Ammon's horn (tissue), 1 donor: Measurements from ENCODE around the gene CD244.
"Not testable (repeated sequence)": the region's sequence is repeated elsewhere in the genome, so short reads cannot be mapped to it uniquely, and the experiment has no call there.

Experiments used
- DNase-seq: peaks from one replicate; pipeline ENCODE4 v3.0.0-alpha.2; 2016; ENCODE audit warnings: low spot score

The CD244 gene

DNA sequence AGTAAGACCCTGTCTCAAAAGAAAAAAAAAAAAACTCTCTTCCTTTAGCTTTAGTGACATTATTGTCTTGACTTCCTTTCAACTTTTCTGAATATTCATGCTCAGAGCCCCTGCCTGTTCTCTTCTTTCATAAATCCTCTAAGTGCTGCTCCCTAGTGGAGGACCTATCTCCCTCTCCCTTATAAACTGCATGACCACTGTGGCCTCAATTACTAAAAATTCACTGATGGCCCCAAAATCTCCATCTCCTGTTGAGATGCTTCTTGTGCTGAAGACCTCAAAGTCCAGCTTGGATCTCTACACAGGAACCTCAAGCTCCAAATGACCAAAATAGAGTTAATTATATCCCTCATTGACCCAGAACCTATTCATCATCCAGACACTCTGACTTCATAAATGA is 14.5 kb upstream of the CD244 start:
- no peak for DNase-seq

DNA sequence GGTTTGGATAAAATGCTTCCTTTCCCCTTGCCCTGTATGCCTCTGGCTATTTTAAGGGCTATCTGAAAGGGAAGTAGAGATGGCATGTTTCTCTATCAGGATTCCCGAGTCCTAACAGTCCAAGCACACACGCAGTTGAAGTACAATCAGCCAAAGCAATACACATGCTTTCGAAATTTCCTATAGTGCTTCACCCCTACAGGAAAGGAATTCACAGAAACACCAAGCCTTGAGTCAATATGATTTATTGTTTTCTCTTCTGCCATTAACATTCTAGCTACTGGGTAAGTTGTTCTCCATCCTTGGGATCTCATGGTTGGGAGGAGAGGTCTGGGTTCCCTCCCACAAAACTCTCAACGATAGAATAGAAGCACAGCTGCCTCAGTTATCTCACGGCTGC is 13.6 kb upstream of the CD244 start:
- no peak for DNase-seq

DNA sequence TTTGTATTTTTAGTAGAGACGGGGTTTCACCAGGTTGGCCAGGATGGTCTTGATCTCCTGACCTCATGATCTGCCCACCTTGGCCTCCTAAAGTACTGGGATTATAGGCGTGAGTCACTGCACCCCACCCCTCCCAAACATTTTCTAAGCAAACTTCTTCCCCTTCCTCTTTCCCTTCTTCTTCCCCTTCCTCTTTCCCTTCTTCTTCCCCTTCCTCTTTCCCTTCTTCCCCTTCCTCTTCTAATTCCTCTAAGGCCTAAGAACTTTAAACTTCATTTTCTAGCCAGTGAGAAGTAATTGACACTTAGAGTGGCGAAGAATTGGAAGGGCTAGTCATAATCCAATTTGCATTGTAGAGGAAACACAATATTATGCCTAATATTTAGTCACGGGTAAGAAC is 12.9 kb upstream of the CD244 start:
- not testable (repeated sequence) for DNase-seq

- no peak for DNase-seq
Observed at GRCh38 chr1:160874935-160875334, 12.2 kb upstream of the CD244 start.

GRCh38 chr1:160868141-160868540 is 5.5 kb upstream of the CD244 start:
- no peak for DNase-seq

- not testable (repeated sequence) for DNase-seq
Observed at GRCh38 chr1:160867651-160868050, 5.0 kb upstream of the CD244 start.

GRCh38 chr1:160866695-160867260 is 4.1 kb upstream of the CD244 start:
- DNase-seq: no peak

- no peak for DNase-seq
Observed at GRCh38 chr1:160866001-160866694, 3.5 kb upstream of the CD244 start.

- DNase-seq: no peak
Observed at GRCh38 chr1:160865337-160865736, 2.6 kb upstream of the CD244 start.

GRCh38 chr1:160864173-160864572 is 1.5 kb upstream of the CD244 start:
- no peak for DNase-seq

DNA sequence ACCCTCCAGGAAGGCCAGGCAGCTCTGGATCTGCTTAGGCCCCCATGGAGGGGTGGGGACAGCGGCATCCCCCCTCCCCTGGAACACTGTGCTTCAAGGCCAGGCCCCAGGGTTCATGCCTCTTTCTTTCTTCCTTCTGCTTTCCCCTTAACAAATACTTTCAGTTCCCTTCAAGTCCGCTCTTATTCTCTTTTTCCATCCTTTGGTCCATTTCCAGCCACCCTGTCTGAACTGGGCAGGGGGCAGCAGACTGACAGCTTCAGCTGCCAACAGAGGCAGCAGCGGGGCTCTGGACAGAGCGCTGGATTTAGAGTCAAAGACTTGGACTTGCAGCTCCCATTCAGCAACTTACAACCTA is 1.1 kb upstream of the CD244 start:
- peak; percentile 54 for DNase-seq

- DNase-seq: no peak
Observed at GRCh38 chr1:160863061-160863773, 530 bp upstream of the CD244 start.

DNA sequence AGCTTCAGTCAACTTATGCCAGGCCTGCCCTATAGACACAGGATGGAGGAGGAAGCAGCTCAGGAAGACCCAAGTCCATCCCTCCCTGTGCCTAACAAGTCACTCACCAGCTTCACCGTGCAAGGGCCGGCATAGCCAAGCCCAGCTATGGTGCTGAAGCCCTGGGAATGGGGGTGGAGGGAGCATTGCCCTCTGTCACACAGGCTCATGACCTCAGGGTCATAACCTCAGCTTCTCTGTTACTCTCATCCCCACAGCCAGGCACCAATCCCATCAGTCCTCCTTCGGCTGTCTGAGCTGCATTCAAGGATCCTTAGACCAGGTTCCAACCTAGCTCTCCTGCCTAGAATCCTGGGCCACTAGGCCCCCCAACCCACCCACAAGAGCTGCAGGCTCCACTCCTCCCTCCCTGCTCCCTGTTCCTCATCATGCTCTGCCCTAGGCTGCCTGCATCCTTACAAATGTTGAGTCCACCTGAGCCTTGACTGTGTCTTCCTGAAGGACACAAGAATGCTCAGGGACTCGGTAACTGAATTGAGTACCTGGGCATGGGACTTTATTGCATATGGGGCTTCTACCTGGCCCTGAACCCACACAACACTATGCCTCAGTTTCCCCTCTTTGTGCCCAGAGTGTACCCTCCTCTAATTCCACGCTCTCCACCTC is 1.7 kb downstream of the CD244 start:
- DNase-seq: no peak

GRCh38 chr1:160859166-160859565 is 3.5 kb downstream of the CD244 start:
- DNase-seq: no peak

GRCh38 chr1:160858507-160858906 is 4.2 kb downstream of the CD244 start:
- no peak for DNase-seq

GRCh38 chr1:160858097-160858496 is 4.6 kb downstream of the CD244 start:
- DNase-seq: no peak

DNA sequence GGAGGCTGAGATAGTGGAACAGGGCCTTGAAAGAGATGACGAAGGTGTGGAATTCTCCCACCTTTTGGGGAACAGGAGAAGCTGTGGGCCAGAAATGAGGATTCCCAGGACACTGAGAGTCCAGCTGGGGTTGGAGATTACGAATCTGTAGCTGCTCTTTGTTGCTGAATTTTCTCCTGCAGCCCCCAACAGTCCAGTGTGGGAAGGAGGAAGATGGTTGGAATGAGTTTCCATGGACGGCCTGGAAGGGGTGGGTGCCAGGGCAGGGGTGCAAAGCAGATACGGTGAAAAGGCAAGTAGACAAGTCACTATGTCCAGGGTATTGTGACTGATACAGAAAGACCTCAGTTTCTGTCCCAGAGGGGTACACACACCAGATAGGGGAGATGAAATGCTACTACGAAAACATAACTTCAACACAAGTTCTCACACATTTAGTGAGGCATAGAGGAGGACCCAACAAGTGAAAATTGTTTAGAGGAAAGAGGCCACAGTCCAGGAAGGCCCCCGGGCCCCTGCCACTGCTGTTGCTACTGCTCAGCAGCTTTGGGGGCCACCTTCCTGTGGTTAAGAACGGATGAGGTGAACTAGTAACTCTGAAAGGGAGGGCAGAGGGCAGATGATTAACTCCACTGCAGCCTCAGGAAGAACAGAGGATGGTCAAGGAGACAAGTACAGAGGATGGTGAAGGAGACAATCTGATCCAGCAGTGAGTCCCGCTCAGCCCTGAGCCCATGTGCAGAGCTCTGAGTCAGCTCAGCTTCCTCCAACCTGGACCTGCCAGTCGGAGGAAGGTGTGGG is 7.3 kb downstream of the CD244 start:
- DNase-seq: no peak

DNA sequence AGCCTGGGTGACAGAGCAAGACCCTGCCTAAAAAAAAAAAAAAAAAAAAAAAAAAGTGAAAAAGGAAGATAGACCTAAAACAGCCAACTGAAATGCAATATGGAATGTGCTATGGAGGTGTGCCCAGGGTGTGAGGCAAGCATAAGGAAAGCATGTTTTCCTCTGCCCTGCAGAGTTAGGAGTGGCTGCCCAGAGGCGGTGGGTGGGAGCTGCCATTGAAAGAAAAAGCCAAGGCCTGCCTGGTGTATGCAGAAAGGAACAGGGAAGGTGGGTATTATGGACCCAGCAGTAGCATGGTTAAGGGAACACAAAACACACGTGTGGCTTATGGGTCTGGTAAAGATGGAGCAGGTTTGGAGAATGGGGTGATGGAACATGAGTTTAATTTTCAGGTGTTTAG is 8.9 kb downstream of the CD244 start:
- DNase-seq: no peak

DNA sequence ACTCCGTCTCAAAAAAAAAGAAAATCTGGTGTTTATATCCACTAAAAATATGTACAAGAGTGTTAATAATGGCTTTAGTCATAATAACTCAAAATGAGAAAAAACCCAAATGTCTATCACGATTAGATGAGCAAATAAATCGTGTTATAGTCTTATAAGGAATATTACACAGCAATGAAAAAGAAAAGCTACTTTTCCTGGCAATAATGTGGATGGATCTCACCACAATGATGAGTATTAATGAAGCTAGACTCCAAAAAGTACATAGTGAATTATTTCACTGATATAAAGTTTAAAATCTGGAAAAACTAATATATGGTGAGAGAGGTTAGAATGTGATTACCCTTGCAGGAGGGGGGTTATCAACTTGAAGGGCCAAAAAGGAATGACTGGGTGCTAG is 9.7 kb downstream of the CD244 start:
- DNase-seq: no peak

DNA sequence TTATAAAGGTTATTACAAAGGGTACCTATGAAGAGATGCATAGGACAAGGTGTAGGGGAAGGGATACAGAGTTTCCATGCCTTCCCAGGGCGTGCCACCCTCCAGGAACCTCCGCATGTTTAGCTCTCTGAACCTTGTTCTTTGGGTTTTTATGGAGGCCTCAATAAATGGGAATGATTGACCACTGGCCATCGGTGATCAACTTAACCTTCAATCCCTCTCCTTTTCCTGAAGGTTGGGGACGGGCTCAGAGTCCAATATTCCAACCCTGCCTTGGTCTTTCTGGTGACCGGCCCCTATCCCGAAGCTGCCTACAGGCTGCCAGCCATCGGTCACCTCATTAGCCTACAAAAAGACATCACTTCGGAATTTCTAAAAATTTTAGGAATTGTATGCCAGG is 11.7 kb downstream of the CD244 start:
- no peak for DNase-seq

GRCh38 chr1:160850541-160850940 is 12.1 kb downstream of the CD244 start:
- no peak for DNase-seq

DNA sequence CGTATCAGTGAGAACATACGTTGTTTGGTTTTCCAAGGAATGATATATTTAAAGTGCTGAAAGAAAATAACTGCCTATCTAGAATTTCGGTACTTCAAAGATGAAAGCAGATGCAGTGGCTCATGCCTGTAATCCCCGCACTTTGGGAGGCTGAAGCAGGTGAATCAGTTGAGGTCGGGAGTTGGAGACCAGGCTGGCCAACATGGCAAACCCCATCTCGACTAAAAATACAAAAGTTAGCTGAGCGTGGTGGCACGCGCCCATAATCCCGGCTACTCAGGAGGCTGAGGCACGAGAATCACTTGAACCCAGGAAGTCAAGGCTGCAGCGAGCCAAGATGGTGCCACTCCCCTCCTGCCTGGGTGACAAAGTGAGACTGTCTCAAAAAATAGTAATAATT is 16.4 kb downstream of the CD244 start:
- DNase-seq: no peak
